ENCODE measurements around the gene PRKCA. TPM values are rescaled to one million over a fixed set of nuclear protein-coding genes. Genes with fewer than 3 reads are reported as not detected.

Gene PRKCA
- total RNA-seq, 2 donors from 2014 or later = 6.5 to 6.6 TPM

DNA sequence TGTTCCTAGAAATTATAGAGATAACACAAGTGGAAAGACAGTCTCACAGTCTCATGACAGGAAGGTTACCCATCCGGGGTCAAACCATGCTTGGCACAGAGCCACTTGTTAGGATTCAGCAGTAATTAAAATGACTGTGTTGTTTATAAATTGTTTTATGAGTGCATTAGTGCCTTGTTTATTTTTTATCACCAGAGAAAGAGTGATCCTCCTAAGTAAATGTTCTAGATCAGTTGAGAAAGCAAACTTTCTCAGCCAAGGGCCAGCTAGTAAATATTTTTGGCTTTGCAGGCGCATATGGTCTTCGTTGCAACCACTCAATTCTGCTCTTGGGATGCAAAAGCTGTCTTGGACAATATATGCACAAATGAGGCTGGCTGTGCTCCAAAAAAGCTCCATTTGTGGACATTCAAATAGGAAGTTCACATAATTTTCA is 278.6 kb downstream of the PRKCA start:
- Histone ChIP-seq H3K27ac (peak overlapping the region in 1 of 4 donors; percentile 42), H3K27me3 (no peaks in the 10 kb centered on the region), H3K9me3 (no peaks in the 10 kb centered on the region), H3K4me3 (no peak overlapping the region), H3K36me3 (replicated peaks in 1 of 2; ENCODE audit: insufficient read depth in 1 of 2, low read depth in 2 of 2) (no peaks in the 10 kb centered on the region), H3K4me1 (peaks cover 22% of the 10 kb centered on the region)
- no peak for TF ChIP-seq CTCF (IDR thresholded peaks at IDR 0.05)
- no peak for TF ChIP-seq POLR2A (IDR thresholded peaks at IDR 0.05)
- intact Hi-C loops (cut with DNase I) = no loop called here
- DNase-seq (peak in 3 of 4 donors; percentile 17 to 30 (median 26)), ATAC-seq (no peak)
- WGBS, 2 donors = 70 to 83% methylated on average over 3 of the region's 3 CpGs

- TF ChIP-seq POLR2A (IDR thresholded peaks at IDR 0.05) = no peak
- no peak for TF ChIP-seq CTCF (IDR thresholded peaks at IDR 0.05)
- H3K36me3 ChIP-seq (replicated peaks in 1 of 2; ENCODE audit: insufficient read depth in 1 of 2, low read depth in 2 of 2) = no peaks in the 10 kb centered on the region
- DNase-seq (no peak), ATAC-seq (no peak)
- H3K9me3 ChIP-seq = no peaks in the 10 kb centered on the region
- intact Hi-C loops (cut with DNase I) = no loop called here
- peaks cover 22% of the 10 kb centered on the region for H3K4me1 ChIP-seq
- H3K4me3 ChIP-seq = no peak overlapping the region
- WGBS, 2 donors = 93% methylated on average over 5 of the region's 5 CpGs
- H3K27me3 ChIP-seq = no peaks in the 10 kb centered on the region
- H3K27ac ChIP-seq = no peak overlapping the region
Observed at GRCh38 chr17:66582373-66583111, 280.1 kb downstream of the PRKCA start.

- Histone ChIP-seq H3K4me1 (peaks cover 22% of the 10 kb centered on the region), H3K4me3 (no peak overlapping the region), H3K36me3 (replicated peaks in 1 of 2; ENCODE audit: insufficient read depth in 1 of 2, low read depth in 2 of 2) (no peaks in the 10 kb centered on the region), H3K27me3 (no peaks in the 10 kb centered on the region), H3K27ac (no peak overlapping the region), H3K9me3 (no peaks in the 10 kb centered on the region)
- TF ChIP-seq CTCF (IDR thresholded peaks at IDR 0.05) (no peak), POLR2A (IDR thresholded peaks at IDR 0.05) (no peak)
- ATAC-seq (no peak), DNase-seq (no peak)
- intact Hi-C loops (cut with DNase I) = no loop called here
- WGBS, 2 donors = 26 to 35% methylated on average over 4 of the region's 4 CpGs
Observed at GRCh38 chr17:66583112-66583748, 280.8 kb downstream of the PRKCA start.

GRCh38 chr17:66584927-66585326 is 282.5 kb downstream of the PRKCA start:
- Histone ChIP-seq H3K27me3 (no peaks in the 10 kb centered on the region), H3K36me3 (replicated peaks in 1 of 2; ENCODE audit: insufficient read depth in 1 of 2, low read depth in 2 of 2) (no peaks in the 10 kb centered on the region), H3K27ac (no peak overlapping the region), H3K4me1 (peaks cover 22% of the 10 kb centered on the region), H3K4me3 (no peak overlapping the region), H3K9me3 (no peaks in the 10 kb centered on the region)
- no peak for ATAC-seq
- intact Hi-C loops (cut with DNase I) = no loop called here
- 93 to 99% methylated on average over 4 of the region's 4 CpGs for WGBS, 2 donors
- TF ChIP-seq POLR2A (IDR thresholded peaks at IDR 0.05) (no peak), CTCF (IDR thresholded peaks at IDR 0.05) (no peak)
- no peak for DNase-seq
